Measurements from ENCODE around the gene CHRFAM7A. TPM values are rescaled to one million over a fixed set of nuclear protein-coding genes. Genes with fewer than 3 reads are reported as not detected.
"Not testable (repeated sequence)": the region's sequence is repeated elsewhere in the genome, so short reads cannot be mapped to it uniquely, and the experiment has no call there.

CHRFAM7A gene
- total RNA-seq, 4 donors from 2014 or later = 0.07 to 8.5 (median 0.13) TPM; not detected in 1

DNA sequence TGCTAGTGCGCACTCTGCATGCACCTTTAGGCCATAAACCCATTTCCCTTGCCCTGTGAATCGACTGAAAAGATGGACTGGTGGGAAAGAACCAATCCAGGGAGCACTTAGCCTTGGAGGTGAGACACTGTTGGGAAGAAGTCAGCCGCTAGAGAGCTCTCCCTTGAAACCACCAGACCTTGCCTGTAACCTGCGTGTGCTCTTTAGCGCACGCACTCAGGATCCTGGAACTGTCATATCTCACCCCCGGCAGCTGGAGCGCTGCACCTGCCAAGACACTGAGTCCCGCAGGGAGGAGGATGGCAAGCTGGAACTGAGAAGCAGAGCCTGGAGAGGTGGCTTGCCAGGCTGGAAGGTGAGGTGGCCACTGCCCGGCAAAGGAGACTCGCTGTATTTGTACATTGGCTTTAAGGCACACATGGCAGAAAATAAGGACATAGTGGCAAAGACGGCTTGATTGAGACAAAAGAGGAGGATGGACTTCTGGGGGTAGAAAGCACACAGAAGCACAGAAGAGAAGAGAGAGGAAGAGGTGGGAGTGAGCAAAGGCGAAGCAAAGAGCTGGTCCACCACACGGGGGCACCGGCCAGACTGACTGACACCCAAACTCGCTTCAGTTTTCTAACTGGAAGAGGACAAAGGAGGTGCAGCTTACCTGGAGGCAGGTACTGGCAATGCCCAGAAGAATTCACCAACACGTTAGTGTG lies 16.8 kb downstream of the CHRFAM7A start:
- DNase-seq; in situ Hi-C loops (cut with MboI; ENCODE audit: low sequenced_read_pairs in 4 of 4); ATAC-seq; H3K27ac ChIP-seq; H3K27me3 ChIP-seq; H3K9me3 ChIP-seq; H3K4me1 ChIP-seq; H3K36me3 ChIP-seq; intact Hi-C loops (cut with DNase I; ENCODE audit: low total_unique reads); H3K4me3 ChIP-seq: not testable (repeated sequence)

DNA sequence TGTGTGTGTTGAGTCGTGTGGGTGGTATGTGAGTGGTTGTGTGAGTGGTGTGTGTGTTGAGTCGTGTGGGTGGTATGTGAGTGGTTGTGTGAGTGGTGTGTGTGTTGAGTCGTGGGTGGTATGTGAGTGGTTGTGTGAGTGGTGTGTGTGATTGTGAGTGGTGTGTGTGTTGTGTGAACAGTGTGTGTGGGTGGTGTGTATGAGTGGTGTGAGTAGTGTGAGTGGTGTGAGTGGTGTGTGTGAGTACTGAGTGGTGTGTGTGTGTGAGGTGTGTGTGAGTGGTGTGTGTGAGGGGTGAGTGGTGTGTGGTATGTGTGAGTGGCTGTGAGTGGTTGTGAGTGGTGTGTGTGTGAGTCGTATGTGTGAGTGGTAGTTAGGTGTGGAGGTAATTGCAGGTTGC lies 17.5 kb downstream of the CHRFAM7A start:
- H3K36me3 ChIP-seq; H3K27ac ChIP-seq; H3K4me1 ChIP-seq; H3K4me3 ChIP-seq; DNase-seq; H3K9me3 ChIP-seq; in situ Hi-C loops (cut with MboI; ENCODE audit: low sequenced_read_pairs in 4 of 4); ATAC-seq; H3K27me3 ChIP-seq; intact Hi-C loops (cut with DNase I; ENCODE audit: low total_unique reads): not testable (repeated sequence)

DNA sequence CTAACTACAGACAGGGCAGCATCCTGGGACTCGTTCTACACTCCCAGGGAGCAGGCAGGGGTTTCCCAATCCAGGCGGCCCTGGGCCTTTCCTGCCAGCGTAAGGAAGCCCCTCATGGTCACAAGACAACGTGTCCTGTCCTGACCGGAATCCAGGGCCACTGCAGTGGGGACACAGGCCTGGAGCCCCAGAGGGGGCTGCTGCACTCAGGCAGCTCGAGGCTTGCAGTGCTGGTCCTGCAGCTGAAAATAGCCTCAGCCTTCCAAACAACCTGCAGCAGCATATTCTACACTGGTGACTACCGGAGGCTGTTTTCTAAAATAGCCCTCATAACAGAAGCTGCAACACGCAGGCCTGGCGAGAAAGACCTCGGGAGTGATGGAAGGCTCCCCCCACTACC lies 18.5 kb downstream of the CHRFAM7A start:
- H3K4me1 ChIP-seq; DNase-seq; H3K36me3 ChIP-seq; ATAC-seq; H3K9me3 ChIP-seq; H3K4me3 ChIP-seq; in situ Hi-C loops (cut with MboI; ENCODE audit: low sequenced_read_pairs in 4 of 4); H3K27ac ChIP-seq; intact Hi-C loops (cut with DNase I; ENCODE audit: low total_unique reads); H3K27me3 ChIP-seq: not testable (repeated sequence)

DNA sequence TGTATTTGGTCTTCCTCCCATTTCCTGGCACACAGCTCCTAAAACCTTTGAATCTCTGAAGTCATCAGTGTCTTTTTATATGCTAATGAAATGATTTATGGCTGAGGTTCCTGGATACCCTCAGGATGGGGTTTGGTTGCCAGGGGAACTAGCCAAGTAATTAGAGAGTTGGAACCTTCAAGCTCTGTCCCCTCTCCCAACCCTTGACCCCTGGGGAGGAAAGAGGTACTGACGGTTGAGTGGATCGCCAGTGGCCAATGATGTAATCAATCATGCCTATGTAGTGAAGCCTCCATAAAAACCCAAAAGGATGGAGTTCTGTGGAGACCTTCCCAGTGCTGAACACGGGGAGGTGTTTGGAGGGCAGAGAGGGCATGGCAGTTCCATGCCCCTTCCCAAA lies 25.1 kb downstream of the CHRFAM7A start:
- intact Hi-C loops (cut with DNase I; ENCODE audit: low total_unique reads); H3K4me3 ChIP-seq; H3K9me3 ChIP-seq; H3K27ac ChIP-seq; H3K4me1 ChIP-seq; H3K27me3 ChIP-seq; DNase-seq; H3K36me3 ChIP-seq; in situ Hi-C loops (cut with MboI; ENCODE audit: low sequenced_read_pairs in 4 of 4); ATAC-seq: not testable (repeated sequence)

DNA sequence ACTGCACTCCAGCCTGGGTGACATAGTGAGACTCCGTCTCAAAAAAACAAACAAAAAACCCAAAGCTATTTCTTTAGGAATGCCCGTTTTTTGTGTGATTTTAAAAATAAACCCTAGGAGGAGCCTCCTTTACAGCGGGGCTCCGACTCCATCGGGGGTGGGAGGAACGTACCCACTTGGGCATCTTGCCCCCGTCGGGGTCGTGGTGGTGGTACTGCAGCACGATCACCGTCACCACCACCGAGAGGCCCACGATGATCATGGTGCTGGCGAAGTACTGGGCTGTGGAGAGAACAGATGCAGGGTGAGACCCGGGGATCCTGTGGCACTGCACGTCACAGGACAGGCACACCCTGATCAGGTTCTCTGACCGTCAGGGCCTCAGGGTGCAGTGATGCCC lies 26.1 kb downstream of the CHRFAM7A start:
- H3K4me1 ChIP-seq; H3K36me3 ChIP-seq; H3K9me3 ChIP-seq; intact Hi-C loops (cut with DNase I; ENCODE audit: low total_unique reads); DNase-seq; in situ Hi-C loops (cut with MboI; ENCODE audit: low sequenced_read_pairs in 4 of 4); ATAC-seq; H3K27ac ChIP-seq; H3K4me3 ChIP-seq; H3K27me3 ChIP-seq: not testable (repeated sequence)

DNA sequence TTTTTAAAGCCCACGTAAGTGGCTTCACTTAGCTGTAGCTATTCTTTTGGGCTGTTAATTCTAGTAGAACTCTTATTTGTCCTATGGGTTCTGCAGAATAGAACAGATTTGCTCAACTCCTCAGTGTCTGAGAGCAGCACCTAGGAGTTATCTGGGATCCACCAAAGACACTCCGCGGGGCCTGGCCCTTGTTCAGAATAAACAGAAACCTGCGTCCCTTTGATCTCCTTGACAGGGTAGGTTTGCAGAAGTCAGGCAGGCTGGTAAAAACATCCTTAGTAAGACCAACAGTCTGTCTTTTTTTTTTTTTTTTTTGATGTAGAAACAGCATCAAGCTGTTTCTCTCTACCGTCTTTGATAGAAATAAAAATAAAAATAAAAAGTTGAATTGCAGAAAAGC lies 31.9 kb downstream of the CHRFAM7A start:
- H3K36me3 ChIP-seq; intact Hi-C loops (cut with DNase I; ENCODE audit: low total_unique reads); DNase-seq; H3K4me1 ChIP-seq; ATAC-seq; H3K9me3 ChIP-seq; H3K4me3 ChIP-seq; H3K27me3 ChIP-seq; in situ Hi-C loops (cut with MboI; ENCODE audit: low sequenced_read_pairs in 4 of 4); H3K27ac ChIP-seq: not testable (repeated sequence)

DNA sequence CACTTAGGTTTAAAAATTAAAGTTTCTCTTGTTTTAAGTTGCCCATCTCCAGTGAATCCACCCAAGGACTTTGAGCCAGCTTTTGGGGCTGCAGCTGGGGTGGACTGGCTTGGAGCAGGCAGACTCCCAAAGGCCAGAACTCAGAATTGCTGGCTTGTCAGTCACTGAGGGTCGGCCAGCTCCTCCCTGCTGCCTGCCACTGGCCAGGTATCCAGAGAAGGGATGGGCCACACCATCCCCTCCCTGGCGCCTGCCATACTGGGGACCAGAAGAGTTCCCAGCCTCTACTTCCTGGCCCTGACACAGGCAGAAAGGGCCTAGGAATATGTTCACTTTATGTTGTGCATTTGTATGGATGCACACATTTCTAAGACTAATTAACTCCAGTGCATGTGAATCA lies 32.4 kb downstream of the CHRFAM7A start:
- ATAC-seq; DNase-seq; in situ Hi-C loops (cut with MboI; ENCODE audit: low sequenced_read_pairs in 4 of 4); H3K9me3 ChIP-seq; H3K27ac ChIP-seq; H3K4me1 ChIP-seq; H3K27me3 ChIP-seq; H3K4me3 ChIP-seq; intact Hi-C loops (cut with DNase I; ENCODE audit: low total_unique reads); H3K36me3 ChIP-seq: not testable (repeated sequence)

DNA sequence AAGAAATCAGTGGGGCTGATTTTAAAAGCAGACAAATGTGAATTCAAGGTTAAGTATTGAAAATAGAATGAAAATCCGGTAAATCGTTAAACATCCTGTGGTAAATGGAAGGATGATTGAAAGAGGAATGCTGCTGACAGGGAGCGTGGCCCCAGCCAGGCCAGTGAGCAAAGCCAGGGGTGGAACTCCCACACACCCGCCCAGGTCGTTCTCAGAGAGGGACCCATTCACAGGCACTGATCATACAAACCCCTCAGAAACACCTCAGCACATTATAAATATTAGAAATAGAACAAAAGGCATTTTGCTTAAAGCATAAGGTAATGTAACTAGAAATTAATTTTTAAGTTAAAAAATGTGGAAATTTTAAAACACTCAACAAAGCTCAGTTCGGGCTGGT lies 38.3 kb downstream of the CHRFAM7A start:
- H3K36me3 ChIP-seq; ATAC-seq; DNase-seq; H3K27ac ChIP-seq; H3K27me3 ChIP-seq; in situ Hi-C loops (cut with MboI; ENCODE audit: low sequenced_read_pairs in 4 of 4); H3K9me3 ChIP-seq; intact Hi-C loops (cut with DNase I; ENCODE audit: low total_unique reads); H3K4me1 ChIP-seq; H3K4me3 ChIP-seq: not testable (repeated sequence)

DNA sequence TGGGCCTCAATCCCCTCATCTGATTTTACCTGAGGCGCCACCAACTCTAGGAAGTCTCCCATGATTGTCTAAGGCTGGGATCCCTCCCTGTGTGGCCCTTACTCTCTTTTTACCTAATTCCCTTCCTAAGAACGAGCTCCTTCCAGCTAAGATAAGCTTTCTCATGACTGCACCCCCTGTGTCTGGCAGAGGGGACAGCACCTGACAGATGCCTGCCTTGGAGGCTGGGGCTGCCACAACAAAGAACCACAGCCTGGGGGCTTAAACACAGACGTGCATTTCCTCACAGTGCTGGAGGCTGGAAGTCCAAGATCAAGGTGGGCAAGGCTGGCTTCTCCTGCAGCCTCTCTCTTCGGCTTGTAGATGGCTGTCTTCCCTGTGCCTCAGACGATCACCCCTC lies 43.5 kb downstream of the CHRFAM7A start:
- H3K27ac ChIP-seq; H3K4me3 ChIP-seq; DNase-seq; intact Hi-C loops (cut with DNase I; ENCODE audit: low total_unique reads); H3K4me1 ChIP-seq; H3K36me3 ChIP-seq; ATAC-seq; H3K9me3 ChIP-seq; in situ Hi-C loops (cut with MboI; ENCODE audit: low sequenced_read_pairs in 4 of 4); H3K27me3 ChIP-seq: not testable (repeated sequence)

DNA sequence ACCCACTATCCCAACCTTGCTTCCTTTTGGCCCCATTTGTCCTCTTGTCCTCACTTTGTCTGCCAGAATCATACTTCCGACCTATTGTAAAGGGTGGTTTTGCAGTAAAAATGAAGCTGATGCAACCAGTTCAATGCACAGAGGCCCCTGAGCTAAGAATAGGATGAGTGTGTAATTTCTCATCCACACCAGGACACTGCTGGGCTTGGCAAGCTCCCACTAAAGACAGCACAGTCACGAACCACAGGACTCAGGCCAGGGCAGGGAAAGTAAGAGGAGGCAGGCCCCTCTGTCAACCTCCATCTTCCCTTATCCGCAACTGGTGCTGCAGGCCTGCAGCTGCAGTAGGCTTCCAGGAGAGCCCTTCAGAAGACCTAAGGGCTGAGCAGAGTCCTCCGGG lies 56.8 kb downstream of the CHRFAM7A start:
- ATAC-seq; DNase-seq; H3K9me3 ChIP-seq; intact Hi-C loops (cut with DNase I; ENCODE audit: low total_unique reads); H3K36me3 ChIP-seq; H3K4me1 ChIP-seq; in situ Hi-C loops (cut with MboI; ENCODE audit: low sequenced_read_pairs in 4 of 4); H3K4me3 ChIP-seq; H3K27ac ChIP-seq; H3K27me3 ChIP-seq: not testable (repeated sequence)

DNA sequence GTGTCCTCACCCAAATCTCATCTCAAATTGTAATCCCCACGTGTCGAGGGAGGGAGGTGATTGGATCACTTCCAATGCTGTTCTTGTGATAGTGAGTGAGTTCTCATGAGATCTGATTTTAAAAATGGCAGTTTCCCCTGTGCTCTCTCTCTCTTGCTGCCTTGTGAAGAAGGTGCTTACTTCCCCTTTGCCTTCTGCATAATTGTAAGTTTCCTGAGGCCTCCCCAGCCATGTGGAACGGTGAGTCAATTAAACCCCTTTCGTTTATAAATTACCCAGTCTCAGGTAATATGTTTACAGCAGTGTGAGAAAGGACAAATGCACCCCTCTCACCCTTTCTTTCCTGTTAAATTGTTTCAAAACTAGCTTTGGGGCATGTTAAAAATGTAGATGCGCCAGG lies 59.2 kb downstream of the CHRFAM7A start:
- H3K36me3 ChIP-seq; H3K27me3 ChIP-seq; in situ Hi-C loops (cut with MboI; ENCODE audit: low sequenced_read_pairs in 4 of 4); ATAC-seq; H3K4me1 ChIP-seq; H3K9me3 ChIP-seq; H3K27ac ChIP-seq; DNase-seq; H3K4me3 ChIP-seq; intact Hi-C loops (cut with DNase I; ENCODE audit: low total_unique reads): not testable (repeated sequence)

DNA sequence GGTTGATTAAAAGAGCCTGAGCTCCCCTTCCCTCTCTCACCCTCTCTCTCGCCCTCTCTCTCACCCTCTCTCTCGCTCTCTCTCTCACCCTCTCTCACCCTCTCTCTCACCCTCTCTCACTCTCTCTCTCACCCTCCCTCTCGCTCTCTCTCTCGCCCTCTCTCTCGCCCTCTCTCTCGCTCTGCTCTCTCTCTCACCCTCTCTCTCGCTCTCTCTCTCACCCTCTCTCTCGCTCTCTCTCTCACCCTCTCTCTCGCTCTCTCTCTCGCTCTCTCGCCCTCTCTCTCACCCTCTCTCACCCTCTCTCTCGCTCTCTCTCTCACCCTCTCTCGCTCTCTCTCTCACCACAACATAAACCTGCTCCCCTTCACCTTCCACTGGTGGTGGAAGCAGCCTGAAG lies 67.2 kb downstream of the CHRFAM7A start:
- in situ Hi-C loops (cut with MboI; ENCODE audit: low sequenced_read_pairs in 4 of 4); H3K27me3 ChIP-seq; H3K9me3 ChIP-seq; ATAC-seq; intact Hi-C loops (cut with DNase I; ENCODE audit: low total_unique reads); H3K4me3 ChIP-seq; H3K36me3 ChIP-seq; DNase-seq; H3K27ac ChIP-seq; H3K4me1 ChIP-seq: not testable (repeated sequence)

Data from gastrocnemius medialis (tissue), 4 donors.